T-helper 22 cell (primary cell): Measurements from ENCODE around the gene SIM1.

Experiments
- DNase-seq: peaks from one replicate; pipeline ENCODE4 v3.0.0-alpha.2; 2020; ENCODE audit warnings: low read depth

Gene SIM1

GRCh38 chr6:100472674-100473073 lies 8.0 kb upstream of the SIM1 start:
- DNase-seq: no peak

- DNase-seq: no peak
Observed at GRCh38 chr6:100470422-100471120, 5.8 kb upstream of the SIM1 start.

DNA sequence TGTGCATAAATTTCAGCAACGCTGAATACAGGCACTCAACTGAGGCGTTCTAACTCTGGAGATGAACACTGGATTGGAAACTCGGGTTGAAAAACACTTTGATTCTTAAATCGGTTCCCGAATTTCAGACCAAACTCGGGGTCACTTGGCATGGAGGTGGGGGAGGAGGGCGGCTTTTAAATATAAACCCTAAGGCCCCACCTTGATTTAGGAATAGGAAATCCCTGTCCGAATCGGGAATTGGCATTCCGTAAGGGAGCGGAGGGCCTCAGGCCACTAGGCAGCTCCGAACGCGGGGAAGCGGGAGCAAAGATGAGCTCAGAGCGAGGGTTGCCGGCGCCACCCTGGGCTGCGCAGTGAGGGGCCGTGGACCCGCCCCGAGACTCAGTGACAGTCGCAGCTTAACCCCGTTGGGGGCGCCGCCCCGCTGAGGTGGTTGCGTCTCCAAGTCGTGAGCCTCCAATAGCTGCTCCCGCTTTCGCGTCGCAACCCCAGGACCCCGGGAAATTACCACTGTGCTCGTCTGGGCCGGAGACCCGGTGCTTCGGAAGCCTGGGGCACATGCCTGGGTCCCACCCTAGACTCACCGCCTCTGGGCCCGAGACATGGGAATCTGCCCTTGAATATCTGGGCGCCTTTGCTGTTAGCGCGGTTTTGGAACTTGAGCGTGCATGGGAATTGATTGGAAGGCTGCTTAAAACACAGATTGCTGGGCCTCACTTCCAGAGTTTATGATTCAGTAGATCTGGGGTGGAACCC lies 4.6 kb upstream of the SIM1 start:
- DNase-seq: no peak

GRCh38 chr6:100468016-100468622 lies 3.4 kb upstream of the SIM1 start:
- no peak for DNase-seq

GRCh38 chr6:100467129-100468015 lies 2.7 kb upstream of the SIM1 start:
- DNase-seq: no peak

- DNase-seq: no peak
Observed at GRCh38 chr6:100466410-100467128, 1.8 kb upstream of the SIM1 start.

DNA sequence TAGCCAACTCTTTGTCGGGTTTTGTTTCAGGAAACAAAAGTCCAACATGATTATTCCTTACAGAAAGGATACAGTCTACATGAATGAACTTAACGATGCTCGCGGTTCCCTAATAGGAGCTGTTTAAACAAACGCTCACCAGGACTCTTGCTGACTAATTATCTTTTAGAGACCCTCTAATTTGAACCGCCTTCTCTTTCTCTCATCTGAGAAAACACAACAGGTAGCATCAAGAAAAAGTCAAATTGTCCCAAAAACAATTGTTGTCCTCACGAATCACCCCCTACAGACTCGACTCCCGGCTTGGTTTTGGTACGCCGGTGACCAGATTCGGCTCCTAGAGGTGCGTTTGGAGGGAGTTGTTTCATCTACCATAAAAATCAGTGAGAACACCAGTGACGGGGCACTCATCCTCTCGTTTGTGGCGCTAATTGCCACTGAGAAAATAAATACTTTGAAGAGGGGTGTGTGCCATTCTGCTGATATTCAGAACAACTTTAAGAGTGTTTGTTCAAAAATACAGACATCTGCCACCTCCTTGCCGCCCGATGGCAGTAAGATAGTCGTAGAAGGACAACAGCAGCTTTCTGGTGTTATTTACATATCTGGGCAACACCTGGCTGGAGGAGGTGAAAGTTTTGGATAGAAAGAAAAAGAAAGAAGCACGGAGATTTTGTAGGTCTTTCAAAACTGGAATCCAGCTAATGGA lies 1.1 kb upstream of the SIM1 start:
- no peak for DNase-seq

GRCh38 chr6:100464162-100464851 lies 414 bp downstream of the SIM1 start:
- DNase-seq: no peak

GRCh38 chr6:100463630-100464161 lies 1.0 kb downstream of the SIM1 start:
- no peak for DNase-seq

- no peak for DNase-seq
Observed at GRCh38 chr6:100462706-100463629, 1.8 kb downstream of the SIM1 start.

DNA sequence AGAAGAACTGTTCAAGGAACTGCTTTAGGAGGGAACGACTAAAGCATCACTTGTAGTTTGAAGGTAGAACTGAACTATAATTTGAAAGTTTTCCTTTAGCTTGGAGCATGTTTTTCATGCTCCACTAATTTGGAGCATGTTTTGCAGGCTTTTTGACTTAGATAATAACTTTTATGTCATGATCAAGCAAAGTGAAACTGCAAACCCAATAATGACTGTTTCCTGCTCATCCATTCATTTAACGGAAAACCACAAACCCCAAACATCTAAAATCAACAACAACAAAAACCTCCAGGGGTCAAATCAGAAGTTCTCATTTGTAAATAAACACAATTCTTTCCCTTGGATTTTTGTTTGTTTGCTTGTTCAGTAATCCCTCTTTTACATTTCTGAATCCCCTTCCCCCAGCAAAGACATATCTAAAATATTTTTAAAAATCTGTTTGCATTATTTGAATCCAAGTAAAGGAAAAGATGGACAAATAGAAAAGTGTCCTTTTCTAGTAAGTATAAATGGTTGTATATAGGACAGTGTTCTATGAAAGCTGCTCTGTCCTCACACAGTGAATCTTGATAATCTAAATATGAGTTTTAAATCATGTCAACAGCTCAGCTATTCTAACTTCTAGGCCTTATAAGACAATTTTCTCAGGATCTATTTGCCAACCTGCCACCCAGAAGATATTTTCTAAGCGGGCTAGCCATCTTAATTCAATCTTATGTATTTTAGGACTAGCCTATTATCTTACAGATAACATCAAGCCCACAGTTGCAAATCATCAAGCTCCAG lies 2.6 kb downstream of the SIM1 start:
- DNase-seq: no peak

DNA sequence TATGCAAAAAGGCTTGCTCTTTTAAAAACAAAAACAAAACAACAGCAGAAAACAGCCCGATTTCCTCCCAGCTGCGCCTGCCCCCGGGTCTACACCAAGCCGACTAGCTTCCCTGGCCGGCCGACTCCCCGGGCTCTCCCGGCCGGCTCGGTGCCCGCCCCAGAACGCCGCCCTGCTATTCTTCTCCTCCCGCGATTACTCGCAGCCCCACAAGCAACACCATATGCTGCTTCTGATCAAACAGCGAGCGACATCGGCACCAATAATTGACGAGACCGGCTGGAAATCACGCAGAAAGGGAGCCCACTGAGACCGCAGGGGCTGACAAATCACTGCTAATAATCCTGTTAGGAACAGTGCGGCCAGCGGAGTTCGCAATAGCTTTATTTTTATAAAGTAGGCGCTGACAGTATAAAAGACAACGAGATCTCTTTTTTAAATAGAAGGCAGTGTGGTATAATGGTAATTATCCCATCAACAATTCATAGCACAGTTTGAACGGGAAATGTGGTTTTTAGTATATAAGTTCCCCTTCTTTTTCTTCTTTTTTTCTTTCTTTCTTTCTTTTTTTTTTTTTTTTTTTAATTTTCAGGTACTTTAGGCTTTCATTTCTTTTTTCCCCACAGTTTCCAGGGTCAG lies 3.3 kb downstream of the SIM1 start:
- DNase-seq: no peak

- no peak for DNase-seq
Observed at GRCh38 chr6:100460650-100461204, 4.0 kb downstream of the SIM1 start.

GRCh38 chr6:100459592-100460184 lies 5.0 kb downstream of the SIM1 start:
- DNase-seq: no peak

- no peak for DNase-seq
Observed at GRCh38 chr6:100458841-100459591, 5.7 kb downstream of the SIM1 start.
